IMR-90 (cell line): Measurements from ENCODE around the gene HHIPL1. TPM values are rescaled to one million over a fixed set of nuclear protein-coding genes. Genes with fewer than 3 reads are reported as not detected.
"Not testable (repeated sequence)": the region's sequence is repeated elsewhere in the genome, so short reads cannot be mapped to it uniquely, and the experiment has no call there.

ENCODE experiments used
- ATAC-seq: fragments of 200-7000 bp; cut with Tn5 transposase; 2 replicates; pipeline ENCODE4 v1.9.1; 2020; ENCODE audit warnings: low read depth, mild to moderate bottlenecking, moderate library complexity
- BruUV-seq: library from RNA; stranded (reverse); fragments of 400-500 nt; replicated peaks from 2 replicates; lab custom pipeline; 2021; lab: Mats Ljungman, UMichigan
- CTCF ChIA-PET: fragments of 300-600 bp; formaldehyde crosslinking; extraction: SDS; loops from one replicate; lab custom pipeline; 2021; ENCODE audit warnings: antibody characterized with exemption; lab: Yijun Ruan, JAX
- POLR2A ChIA-PET: fragments of 300-600 bp; sonication (Branson Sonifier 250); formaldehyde crosslinking; loops from one replicate; lab custom pipeline; 2022; ENCODE audit warnings: antibody characterized with exemption; ENCODE audit not compliant: unreplicated experiment; lab: Charles Lee
- DNase-seq: peaks from one replicate; pipeline ENCODE4 v3.0.0; 2013
- H2AFZ ChIP-seq: replicated peaks from 2 replicates; pipeline ENCODE3; 2013; ENCODE audit warnings: low read length, mild to moderate bottlenecking; ENCODE audit not compliant: poor library complexity
- H2AK5ac ChIP-seq: 2 replicates; pipeline ENCODE4 v1.6.1; 2013; ENCODE audit warnings: low read depth, low read length, inconsistent platforms
- H2AK9ac ChIP-seq: replicated peaks from 2 replicates; pipeline ENCODE3; 2013; ENCODE audit warnings: mild to moderate bottlenecking, low read depth, low read length, moderate library complexity; ENCODE audit not compliant: poor library complexity
- H2BK120ac ChIP-seq: 2 replicates; pipeline ENCODE4 v1.6.1; 2013; ENCODE audit warnings: low read depth, low read length, inconsistent platforms
- H2BK15ac ChIP-seq: 3 replicates; pipeline ENCODE4 v1.6.1; 2013; ENCODE audit warnings: low read depth, low read length, inconsistent platforms
- H2BK20ac ChIP-seq: 2 replicates; pipeline ENCODE4 v1.6.1; 2013; ENCODE audit warnings: low read depth, mild to moderate bottlenecking, inconsistent platforms, low read length, moderate library complexity
- H2BK5ac ChIP-seq: 2 replicates; pipeline ENCODE4 v1.6.1; 2013; ENCODE audit warnings: mild to moderate bottlenecking, low read depth, low read length, inconsistent platforms; ENCODE audit not compliant: poor library complexity, severe bottlenecking
- H3K14ac ChIP-seq: replicated peaks from 2 replicates; pipeline ENCODE4 v1.6.1; 2013; ENCODE audit warnings: low read depth, low read length, inconsistent platforms
- H3K18ac ChIP-seq: 2 replicates; pipeline ENCODE4 v1.6.1; 2013; ENCODE audit warnings: low read depth, low read length, control low read depth
- H3K23ac ChIP-seq: 2 replicates; pipeline ENCODE4 v1.6.1; 2013; ENCODE audit warnings: low read depth, low read length, inconsistent platforms
- H3K27ac ChIP-seq: 2 replicates; pipeline ENCODE4 v1.5.1; 2013; ENCODE audit warnings: mild to moderate bottlenecking, control low read depth, low read length; ENCODE audit not compliant: insufficient read depth
- H3K27me3 ChIP-seq: 2 replicates; pipeline ENCODE4 v1.6.1; 2013; ENCODE audit warnings: low read length; ENCODE audit not compliant: control insufficient read depth, insufficient read depth
- H3K36me3 ChIP-seq: 2 replicates; pipeline ENCODE4 v1.6.1; 2013; ENCODE audit warnings: low read length, mixed read lengths; ENCODE audit not compliant: control insufficient read depth, insufficient read depth
- H3K4ac ChIP-seq: 2 replicates; pipeline ENCODE4 v1.6.1; 2013; ENCODE audit warnings: low read depth, low read length, inconsistent platforms
- H3K4me1 ChIP-seq: 2 replicates; pipeline ENCODE4 v1.6.1; 2013; ENCODE audit warnings: low read length, mixed read lengths; ENCODE audit not compliant: control insufficient read depth, insufficient read depth
- H3K4me2 ChIP-seq: 2 replicates; pipeline ENCODE4 v1.6.1; 2013; ENCODE audit warnings: low read depth, mild to moderate bottlenecking, control low read depth, low read length, moderate library complexity
- H3K4me3 ChIP-seq: 2 replicates; pipeline ENCODE4 v1.5.1; 2013; ENCODE audit warnings: low read depth, mild to moderate bottlenecking, control low read depth, low read length, moderate library complexity; ENCODE audit not compliant: insufficient read depth
- H3K56ac ChIP-seq: 2 replicates; pipeline ENCODE4 v1.6.1; 2013; ENCODE audit warnings: low read length, inconsistent platforms; ENCODE audit not compliant: insufficient read depth; ENCODE audit errors: extremely low read depth
- H3K79me1 ChIP-seq, 2 experiments: 2 replicates each; pipeline ENCODE4 v1.6.1; 2013; ENCODE audit warnings: low read length in 2 of 2, inconsistent platforms in 1 of 2, low read depth in 1 of 2
- H3K9ac ChIP-seq: 2 replicates; pipeline ENCODE4 v1.6.1; 2013; ENCODE audit warnings: low read depth, low read length, control low read depth
- H3K9me1 ChIP-seq: 2 replicates; pipeline ENCODE4 v1.6.1; 2013; ENCODE audit warnings: low read length, inconsistent platforms; ENCODE audit not compliant: insufficient read depth
- H3K9me3 ChIP-seq: 2 replicates; pipeline ENCODE4 v1.6.1; 2013; ENCODE audit warnings: low read length; ENCODE audit not compliant: control insufficient read depth, insufficient read depth
- H4K20me1 ChIP-seq: 2 replicates; pipeline ENCODE4 v1.6.1; 2013; ENCODE audit warnings: low read length, inconsistent platforms; ENCODE audit not compliant: insufficient read depth
- H4K5ac ChIP-seq: 2 replicates; pipeline ENCODE4 v1.6.1; 2013; ENCODE audit warnings: mild to moderate bottlenecking, low read depth, low read length, control low read depth
- H4K8ac ChIP-seq, 2 experiments: 2 replicates each; pipeline ENCODE4 v1.6.1; 2013; ENCODE audit warnings: low read depth in 2 of 2, low read length in 2 of 2, control low read depth in 1 of 2, inconsistent platforms in 1 of 2
- H4K91ac ChIP-seq: 2 replicates; pipeline ENCODE4 v1.6.1; 2013; ENCODE audit warnings: low read depth, low read length, inconsistent platforms; ENCODE audit not compliant: insufficient read depth
- dilution Hi-C: fragments of 300-500 bp; cut with HindIII; formaldehyde crosslinking; loops from one replicate; pipeline ENCODE4 v1.14.3; 2018; ENCODE audit warnings: low sequenced_read_pairs; ENCODE audit not compliant: unreplicated experiment
- in situ Hi-C: fragments of 300-500 bp; cut with MboI; formaldehyde crosslinking; loops from 3 replicates; pipeline ENCODE4 v1.14.3; 2019; ENCODE audit warnings: low sequenced_read_pairs, inconsistent platforms, mixed read lengths
- intact Hi-C: fragments of 100-400 bp; cut with micrococcal nuclease; formaldehyde crosslinking; loops from 2 replicates; pipeline ENCODE4 v1.10.0; 2022
- polyA plus RNA-seq, 3 experiments: library from polyadenylated mRNA; depleted of rRNA; stranded (reverse); fragments of >200 nt; gene quantifications; 2 replicates each; pipeline ENCODE4 v1.2.3, GENCODE V29; 2012; ENCODE audit warnings: low replicate concordance in 1 of 3
- total RNA-seq: library from RNA; depleted of rRNA; stranded (reverse); fragments of >200 nt; gene quantifications from 2 replicates; pipeline ENCODE4 v1.2.3, GENCODE V29; 2012

The HHIPL1 gene
- total and polyA plus RNA-seq, 2 of the 4 experiments (the other 2 are of a cell fraction): 0.65 to 0.72 TPM

- H2AFZ ChIP-seq, BruUV-seq, H2AK9ac ChIP-seq, H3K18ac ChIP-seq, H2BK120ac ChIP-seq, H4K8ac ChIP-seq, H3K79me1 ChIP-seq, H3K4ac ChIP-seq, H3K56ac ChIP-seq, H2BK5ac ChIP-seq, H4K5ac ChIP-seq, H3K4me1 ChIP-seq, dilution Hi-C loops, H3K9me3 ChIP-seq, H3K14ac ChIP-seq, ATAC-seq, DNase-seq, H2BK20ac ChIP-seq, H3K27ac ChIP-seq, H3K23ac ChIP-seq, in situ Hi-C loops, H3K4me3 ChIP-seq, H4K20me1 ChIP-seq, H3K4me2 ChIP-seq, H2BK15ac ChIP-seq, POLR2A ChIA-PET, H3K9ac ChIP-seq, H3K36me3 ChIP-seq, H2AK5ac ChIP-seq, H4K91ac ChIP-seq, intact Hi-C loops: not testable (repeated sequence)
- peaks cover 10% of the 10 kb centered on the region; the same call in 1 of the 2 replicates for H3K9me1 ChIP-seq
- H3K27me3 ChIP-seq: peaks cover 43% of the 10 kb centered on the region
- CTCF ChIA-PET: interaction anchor here (0.6 kb wide), 1 partner anchor 214 kb away, joined by 3 read pairs; no protein-coding TSS in a partner anchor
Measured at GRCh38 chr14:99661206-99661605, 16.3 kb downstream of the HHIPL1 start.
